Endodermal cell (in vitro differentiated cells): ENCODE data around the gene DIPK1B. TPM values are rescaled to one million over a fixed set of nuclear protein-coding genes. Genes with fewer than 3 reads are reported as not detected.
"Not testable (repeated sequence)": the region's sequence is repeated elsewhere in the genome, so short reads cannot be mapped to it uniquely, and the experiment has no call there.

ENCODE experiments used
- DNase-seq: peaks from one replicate; pipeline ENCODE4 v3.0.0-alpha.2; 2017
- H3K27ac ChIP-seq: 2 replicates; pipeline ENCODE4 v1.5.1; 2013; ENCODE audit warnings: mild to moderate bottlenecking, low read depth, low read length, moderate library complexity
- H3K27me3 ChIP-seq: 2 replicates; pipeline ENCODE4 v1.6.1; 2013; ENCODE audit warnings: mild to moderate bottlenecking, low read length, moderate library complexity; ENCODE audit not compliant: insufficient read depth, control insufficient read depth, poor library complexity, severe bottlenecking
- H3K36me3 ChIP-seq: 2 replicates; pipeline ENCODE4 v1.7.0; 2013; ENCODE audit warnings: mild to moderate bottlenecking, low read length, moderate library complexity; ENCODE audit not compliant: control insufficient read depth, insufficient read depth
- H3K4me1 ChIP-seq: one replicate; pipeline ENCODE4 v1.7.0; 2013; ENCODE audit warnings: low read length; ENCODE audit not compliant: control insufficient read depth, insufficient read depth
- H3K4me3 ChIP-seq: 2 replicates; pipeline ENCODE4 v1.5.1; 2013; ENCODE audit warnings: mild to moderate bottlenecking, low read length, moderate library complexity
- H3K9ac ChIP-seq: 2 replicates; pipeline ENCODE4 v1.6.1; 2013; ENCODE audit warnings: mild to moderate bottlenecking, low read length, moderate library complexity; ENCODE audit not compliant: poor library complexity, severe bottlenecking; ENCODE audit errors: extremely low read depth
- H3K9me3 ChIP-seq: 2 replicates; pipeline ENCODE4 v1.6.1; 2013; ENCODE audit warnings: mild to moderate bottlenecking, low read length, moderate library complexity; ENCODE audit not compliant: control insufficient read depth
- H3K27ac Mint-ChIP-seq: 2 replicates; pipeline ENCODE4 v1.8.0; 2020; ENCODE audit warnings: mixed read lengths
- H3K27me3 Mint-ChIP-seq: 2 replicates; pipeline ENCODE4 v1.8.0; 2021; ENCODE audit warnings: mild to moderate bottlenecking, mixed read lengths; ENCODE audit not compliant: insufficient read depth
- H3K36me3 Mint-ChIP-seq: 2 replicates; pipeline ENCODE4 v1.8.0; 2020; ENCODE audit warnings: low read depth, mixed read lengths
- H3K4me1 Mint-ChIP-seq: 2 replicates; pipeline ENCODE4 v1.8.0; 2020; ENCODE audit warnings: mixed read lengths
- H3K4me3 Mint-ChIP-seq: 2 replicates; pipeline ENCODE4 v1.8.0; 2020; ENCODE audit warnings: mild to moderate bottlenecking, moderate library complexity, mixed read lengths
- H3K9me3 Mint-ChIP-seq: 2 replicates; pipeline ENCODE4 v1.8.0; 2020; ENCODE audit warnings: mild to moderate bottlenecking, mixed read lengths
- WGBS, 2 experiments: methylation state at CpG; one replicate each; pipeline versions ENCODE4 v1.1.5 to v1.1.7; 2013; ENCODE audit warnings: missing lambda C conversion rate in 2 of 2, mixed read lengths in 1 of 2; ENCODE audit not compliant: insufficient coverage in 1 of 2, insufficient read length in 1 of 2; 5-methylcytosine and 5-hydroxymethylcytosine counted together
- total RNA-seq, 2 donors: library from RNA; stranded (reverse); fragmentation: NEBNext Ultra II Directional in 1 of 2; extraction: Animal tissue kit (Norgen Biotek cat#: 25700) in 1 of 2; gene quantifications; 2 replicates in 1 of 2; 3 replicates in 1 of 2; pipeline ENCODE4 v1.2.1, GENCODE V29; 2021
- TF ChIP-seq, protein P1 (sequence below): fragments of 200-600 bp; sonication (generic); conservative IDR thresholded peaks from 2 replicates; pipeline ENCODE4 v1.5.0; 2021; ENCODE audit warnings: antibody characterized with exemption, mild to moderate bottlenecking

Gene DIPK1B
- total RNA-seq, 2 donors from 2014 or later, result 35.1 to 45.4 TPM

DNA sequence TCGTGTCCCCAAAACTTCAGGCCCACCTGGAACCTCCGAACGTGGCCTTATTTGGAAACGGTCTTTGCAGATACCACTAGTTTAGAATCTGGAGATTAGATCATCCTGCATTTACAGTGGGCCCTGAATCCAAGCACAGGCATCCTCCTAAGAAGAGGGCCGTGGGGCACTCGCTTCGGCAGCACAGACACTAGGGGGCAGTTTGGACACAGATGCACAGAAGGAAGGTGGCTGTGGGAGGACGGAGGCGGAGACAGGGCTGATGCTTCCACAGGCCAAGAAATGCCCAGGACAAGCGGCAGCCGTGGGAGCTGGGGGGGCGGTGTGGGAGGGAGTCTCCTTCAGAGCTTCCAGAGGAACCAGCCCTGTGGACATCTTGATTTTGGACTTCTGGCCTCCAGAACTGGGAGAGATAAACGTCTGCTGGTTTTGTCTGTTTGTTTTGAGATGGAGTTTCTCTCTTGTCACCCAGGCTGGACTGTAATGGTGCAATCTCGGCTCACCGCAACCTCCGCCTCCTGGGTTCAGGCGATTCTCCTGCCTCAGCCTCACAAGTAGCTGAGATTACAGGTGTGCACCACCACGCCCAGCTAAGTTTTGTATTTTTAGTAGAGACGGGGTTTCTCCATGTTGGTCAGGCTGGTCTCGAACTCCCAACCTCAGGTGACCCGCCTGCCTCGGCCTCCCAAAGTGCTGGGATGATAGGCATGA lies 48.6 kb downstream of the DIPK1B start:
- not testable (repeated sequence) for H3K4me1 ChIP-seq, H3K27me3 ChIP-seq, H3K4me3 Mint-ChIP-seq, H3K27ac Mint-ChIP-seq, H3K36me3 Mint-ChIP-seq, H3K9ac ChIP-seq, H3K4me3 ChIP-seq, H3K9me3 Mint-ChIP-seq, H3K9me3 ChIP-seq, H3K27ac ChIP-seq, H3K36me3 ChIP-seq, H3K4me1 Mint-ChIP-seq, H3K27me3 Mint-ChIP-seq
- 81% methylated on average over 20 to 22 of the region's 22 CpGs for WGBS, 2 experiments
- DNase-seq, result peak; percentile 86
- TF ChIP-seq, protein P1, sequence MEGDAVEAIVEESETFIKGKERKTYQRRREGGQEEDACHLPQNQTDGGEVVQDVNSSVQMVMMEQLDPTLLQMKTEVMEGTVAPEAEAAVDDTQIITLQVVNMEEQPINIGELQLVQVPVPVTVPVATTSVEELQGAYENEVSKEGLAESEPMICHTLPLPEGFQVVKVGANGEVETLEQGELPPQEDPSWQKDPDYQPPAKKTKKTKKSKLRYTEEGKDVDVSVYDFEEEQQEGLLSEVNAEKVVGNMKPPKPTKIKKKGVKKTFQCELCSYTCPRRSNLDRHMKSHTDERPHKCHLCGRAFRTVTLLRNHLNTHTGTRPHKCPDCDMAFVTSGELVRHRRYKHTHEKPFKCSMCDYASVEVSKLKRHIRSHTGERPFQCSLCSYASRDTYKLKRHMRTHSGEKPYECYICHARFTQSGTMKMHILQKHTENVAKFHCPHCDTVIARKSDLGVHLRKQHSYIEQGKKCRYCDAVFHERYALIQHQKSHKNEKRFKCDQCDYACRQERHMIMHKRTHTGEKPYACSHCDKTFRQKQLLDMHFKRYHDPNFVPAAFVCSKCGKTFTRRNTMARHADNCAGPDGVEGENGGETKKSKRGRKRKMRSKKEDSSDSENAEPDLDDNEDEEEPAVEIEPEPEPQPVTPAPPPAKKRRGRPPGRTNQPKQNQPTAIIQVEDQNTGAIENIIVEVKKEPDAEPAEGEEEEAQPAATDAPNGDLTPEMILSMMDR, result peak; percentile 73

DNA sequence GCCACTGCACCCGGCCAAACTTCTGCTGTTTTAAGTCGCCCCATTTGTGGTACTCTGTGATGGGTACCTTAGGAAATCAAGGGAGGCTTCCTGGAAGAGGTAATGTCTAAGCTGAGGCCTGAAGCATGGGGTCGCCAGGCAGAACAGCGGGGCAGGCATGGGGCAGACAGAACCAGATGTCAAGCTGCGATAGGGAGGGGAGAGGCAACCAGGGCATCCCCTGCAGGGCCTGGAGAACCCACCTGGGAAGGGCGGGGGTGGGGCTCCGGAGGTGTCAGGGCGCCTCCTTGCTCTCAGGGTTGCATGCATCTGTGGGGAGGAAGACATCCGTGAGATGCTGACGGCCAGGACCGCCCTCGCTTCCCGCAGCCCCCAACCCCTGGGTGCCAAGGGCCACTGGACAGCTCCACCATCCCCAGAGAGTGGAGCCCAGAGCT lies 49.2 kb downstream of the DIPK1B start:
- Histone ChIP-seq H3K4me1 (no peaks in the 10 kb centered on the region), H3K27ac (no peak overlapping the region), H3K36me3 (no peaks in the 10 kb centered on the region), H3K9me3 (no peaks in the 10 kb centered on the region), H3K27me3 (no peaks in the 10 kb centered on the region), H3K9ac (no peak overlapping the region), H3K4me3 (no peak overlapping the region)
- no peaks in the 10 kb centered on the region for H3K36me3 Mint-ChIP-seq
- H3K9me3 Mint-ChIP-seq, result peaks cover 1% of the 10 kb centered on the region
- H3K27me3 Mint-ChIP-seq, result peaks cover 2% of the 10 kb centered on the region
- WGBS, 2 experiments, result 90 to 93% methylated on average over 6 to 13 of the region's 13 CpGs
- H3K27ac Mint-ChIP-seq, result no peak overlapping the region
- TF ChIP-seq, protein P1, result no peak
- H3K4me3 Mint-ChIP-seq, result no peak overlapping the region
- no peaks in the 10 kb centered on the region for H3K4me1 Mint-ChIP-seq
- no peak for DNase-seq

DNA sequence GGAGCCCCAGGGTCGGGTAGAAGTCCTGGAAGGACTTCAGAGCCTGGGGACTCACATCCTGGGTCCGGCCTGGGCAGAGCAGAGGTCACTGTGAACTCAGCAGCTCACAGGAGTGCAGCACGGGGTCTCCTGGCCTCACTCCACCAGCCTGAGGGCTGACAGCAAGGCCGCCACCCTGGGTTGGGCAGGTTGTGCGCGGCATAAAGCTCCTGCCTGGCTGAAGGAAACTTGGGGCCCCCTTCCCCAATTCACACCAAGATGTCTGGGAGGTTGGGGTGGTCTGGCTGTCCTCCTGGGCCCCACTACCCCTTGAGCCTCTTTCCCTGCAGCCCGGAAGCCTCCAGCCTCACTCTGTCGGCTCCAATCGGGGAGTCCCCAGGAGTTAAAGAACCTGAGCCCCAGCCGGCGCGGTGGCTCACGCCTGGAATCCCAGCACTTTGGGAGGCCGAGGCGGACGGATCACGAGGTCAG lies 49.9 kb downstream of the DIPK1B start:
- 94 to 95% methylated on average over 8 to 17 of the region's 17 CpGs for WGBS, 2 experiments
- DNase-seq, result no peak
- no peak overlapping the region for H3K4me3 Mint-ChIP-seq

More for the DNA sequence above, 49.9 kb downstream of the DIPK1B start:
- Mint-ChIP-seq H3K9me3 (peaks cover 7% of the 10 kb centered on the region), H3K36me3 (no peaks in the 10 kb centered on the region), H3K27ac (no peak overlapping the region), H3K27me3 (peaks cover 3% of the 10 kb centered on the region), H3K4me1 (no peaks in the 10 kb centered on the region)
- Histone ChIP-seq H3K27ac (no peak overlapping the region), H3K27me3 (no peaks in the 10 kb centered on the region), H3K36me3 (no peaks in the 10 kb centered on the region), H3K9me3 (no peaks in the 10 kb centered on the region), H3K4me1 (no peaks in the 10 kb centered on the region), H3K9ac (no peak overlapping the region), H3K4me3 (no peak overlapping the region)
- TF ChIP-seq, protein P1, result no peak
